Neural crest cell (in vitro differentiated cells): ENCODE measurements around the gene FBXO9. TPM values are rescaled to one million over a fixed set of nuclear protein-coding genes. Genes with fewer than 3 reads are reported as not detected.
A peak's percentile ranks its signal among the peaks of the same experiment; 100 is the strongest.

Experiments
- DNase-seq: peaks from one replicate; pipeline ENCODE4 v3.0.0; 2021; ENCODE audit warnings: low read depth, mixed read lengths, low spot score
- H3K27ac Mint-ChIP-seq: one replicate; pipeline ENCODE4 v1.8.0; 2021; ENCODE audit warnings: mild to moderate bottlenecking, mixed read lengths; ENCODE audit not compliant: unreplicated experiment
- H3K27me3 Mint-ChIP-seq: 2 replicates; pipeline ENCODE4 v1.8.0; 2021; ENCODE audit warnings: low read depth, mild to moderate bottlenecking, mixed read lengths
- H3K36me3 Mint-ChIP-seq: 2 replicates; pipeline ENCODE4 v1.8.0; 2021; ENCODE audit warnings: low read depth, mild to moderate bottlenecking, mixed read lengths
- H3K4me1 Mint-ChIP-seq: 2 replicates; pipeline ENCODE4 v1.8.0; 2021; ENCODE audit warnings: mixed read lengths
- H3K4me3 Mint-ChIP-seq: one replicate; pipeline ENCODE4 v1.8.0; 2021; ENCODE audit warnings: mild to moderate bottlenecking, mixed read lengths
- H3K9me3 Mint-ChIP-seq: 2 replicates; pipeline ENCODE4 v1.8.0; 2021; ENCODE audit warnings: mixed read lengths
- total RNA-seq: library from RNA; stranded (reverse); gene quantifications from 2 replicates; pipeline ENCODE4 v1.2.1, GENCODE V29; 2021
- TF ChIP-seq, protein P1 (sequence below): fragments of 200-600 bp; sonication (generic); conservative IDR thresholded peaks from 2 replicates; pipeline ENCODE4 v1.5.0; 2021; ENCODE audit warnings: antibody characterized with exemption, mild to moderate bottlenecking

Gene FBXO9
- total RNA-seq, 1 donor from 2014 or later: 48.3 TPM

- H3K27ac Mint-ChIP-seq: peak overlapping the region; percentile 99
- no peaks in the 10 kb centered on the region for H3K36me3 Mint-ChIP-seq
- TF ChIP-seq, protein P1, sequence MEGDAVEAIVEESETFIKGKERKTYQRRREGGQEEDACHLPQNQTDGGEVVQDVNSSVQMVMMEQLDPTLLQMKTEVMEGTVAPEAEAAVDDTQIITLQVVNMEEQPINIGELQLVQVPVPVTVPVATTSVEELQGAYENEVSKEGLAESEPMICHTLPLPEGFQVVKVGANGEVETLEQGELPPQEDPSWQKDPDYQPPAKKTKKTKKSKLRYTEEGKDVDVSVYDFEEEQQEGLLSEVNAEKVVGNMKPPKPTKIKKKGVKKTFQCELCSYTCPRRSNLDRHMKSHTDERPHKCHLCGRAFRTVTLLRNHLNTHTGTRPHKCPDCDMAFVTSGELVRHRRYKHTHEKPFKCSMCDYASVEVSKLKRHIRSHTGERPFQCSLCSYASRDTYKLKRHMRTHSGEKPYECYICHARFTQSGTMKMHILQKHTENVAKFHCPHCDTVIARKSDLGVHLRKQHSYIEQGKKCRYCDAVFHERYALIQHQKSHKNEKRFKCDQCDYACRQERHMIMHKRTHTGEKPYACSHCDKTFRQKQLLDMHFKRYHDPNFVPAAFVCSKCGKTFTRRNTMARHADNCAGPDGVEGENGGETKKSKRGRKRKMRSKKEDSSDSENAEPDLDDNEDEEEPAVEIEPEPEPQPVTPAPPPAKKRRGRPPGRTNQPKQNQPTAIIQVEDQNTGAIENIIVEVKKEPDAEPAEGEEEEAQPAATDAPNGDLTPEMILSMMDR: peak; percentile 29
- H3K27me3 Mint-ChIP-seq: no peaks in the 10 kb centered on the region
- peak overlapping the region; percentile 99 for H3K4me3 Mint-ChIP-seq
- DNase-seq: peak; percentile 83
- H3K9me3 Mint-ChIP-seq: no peaks in the 10 kb centered on the region
- peaks cover 47% of the 10 kb centered on the region for H3K4me1 Mint-ChIP-seq
These were observed 408 bp upstream of the FBXO9 start for GRCh38 chr6:53064726-53065265.

DNA sequence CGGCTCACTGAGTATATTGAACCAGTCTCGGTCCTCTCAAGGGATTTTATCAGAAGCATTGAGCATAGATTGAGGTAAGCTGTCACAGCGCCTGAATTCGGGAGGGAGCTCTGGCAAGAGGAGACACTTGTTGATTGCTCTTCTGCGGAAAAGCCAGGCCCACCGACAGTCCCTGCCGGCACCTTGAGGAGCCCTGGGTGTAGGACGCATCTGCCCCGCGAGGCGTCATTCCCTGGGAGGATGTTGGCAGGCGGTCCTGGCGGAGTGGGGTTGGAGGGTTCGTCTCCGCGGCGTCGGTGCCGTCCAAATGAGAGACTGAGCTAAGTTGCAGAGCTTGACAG lies 843 bp downstream of the FBXO9 start:
- Mint-ChIP-seq H3K36me3 (no peaks in the 10 kb centered on the region), H3K4me3 (peak overlapping the region; percentile 99), H3K4me1 (peaks cover 34% of the 10 kb centered on the region), H3K27me3 (no peaks in the 10 kb centered on the region), H3K27ac (no peak overlapping the region), H3K9me3 (no peaks in the 10 kb centered on the region)
- no peak for DNase-seq
- TF ChIP-seq, protein P1: peak; percentile 18

GRCh38 chr6:53066874-53067706 lies 1.9 kb downstream of the FBXO9 start:
- peaks cover under 1% of the 10 kb centered on the region for H3K36me3 Mint-ChIP-seq
- H3K4me1 Mint-ChIP-seq: peaks cover 31% of the 10 kb centered on the region
- no peak for DNase-seq
- no peaks in the 10 kb centered on the region for H3K27me3 Mint-ChIP-seq
- no peak overlapping the region for H3K27ac Mint-ChIP-seq
- TF ChIP-seq, protein P1: no peak
- peak overlapping the region; percentile 99 for H3K4me3 Mint-ChIP-seq
- H3K9me3 Mint-ChIP-seq: no peaks in the 10 kb centered on the region

- H3K4me1 Mint-ChIP-seq: peaks cover 23% of the 10 kb centered on the region
- peak overlapping the region; percentile 99 for H3K4me3 Mint-ChIP-seq
- no peak for DNase-seq
- TF ChIP-seq, protein P1: no peak
- H3K36me3 Mint-ChIP-seq: peaks cover 3% of the 10 kb centered on the region
- no peak overlapping the region for H3K27ac Mint-ChIP-seq
- no peaks in the 10 kb centered on the region for H3K27me3 Mint-ChIP-seq
- H3K9me3 Mint-ChIP-seq: no peaks in the 10 kb centered on the region
These were observed 2.7 kb downstream of the FBXO9 start for GRCh38 chr6:53067849-53068361.

DNA sequence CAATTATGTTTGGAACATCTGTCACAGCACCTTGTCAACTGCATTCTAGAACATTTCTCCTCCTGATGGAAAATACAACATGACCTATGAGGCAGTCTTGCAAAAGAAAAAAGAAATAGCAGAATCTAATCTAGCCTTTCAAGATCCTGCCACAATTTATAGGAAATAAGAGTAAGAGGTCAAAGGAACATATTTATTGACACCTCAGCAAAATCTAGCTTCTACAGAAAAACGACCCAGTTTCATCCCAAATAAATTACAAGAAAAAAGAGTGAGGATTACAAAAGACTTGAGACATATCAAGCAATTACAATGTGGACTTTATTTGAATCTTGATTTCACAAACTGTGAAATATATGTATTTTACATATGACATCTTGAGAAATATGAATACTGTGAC lies 4.2 kb downstream of the FBXO9 start:
- H3K4me1 Mint-ChIP-seq: peaks cover 22% of the 10 kb centered on the region
- H3K27ac Mint-ChIP-seq: no peak overlapping the region
- no peaks in the 10 kb centered on the region for H3K9me3 Mint-ChIP-seq
- peaks cover 8% of the 10 kb centered on the region for H3K36me3 Mint-ChIP-seq
- H3K27me3 Mint-ChIP-seq: no peaks in the 10 kb centered on the region
- no peak for DNase-seq
- peak overlapping the region; percentile 61 for H3K4me3 Mint-ChIP-seq
- TF ChIP-seq, protein P1: no peak
